Lung (tissue), 12 donors: ENCODE results near the gene TMEM167A. TPM values are rescaled to one million over a fixed set of nuclear protein-coding genes. Genes with fewer than 3 reads are reported as not detected.
A peak's percentile ranks its signal among the peaks of the same experiment; 100 is the strongest.

ENCODE experiments used
- ATAC-seq: fragments of 200-7000 bp; cut with Tn5 transposase; one replicate; pipeline ENCODE4 v1.9.1; 2020; ENCODE audit warnings: moderate number of reproducible peaks; ENCODE audit not compliant: insufficient read depth, low FRiP score
- DNase-seq, 3 donors: peaks; one replicate each; pipeline ENCODE4 v3.0.0-alpha.2; 2013 to 2017
- H3K27ac ChIP-seq, 2 donors: one replicate each; pipeline ENCODE4 v1.5.1; 2013; ENCODE audit warnings: mild to moderate bottlenecking in 2 of 2, moderate library complexity in 2 of 2, control low read depth in 1 of 2, inconsistent platforms in 1 of 2, low read depth in 1 of 2, low read length in 1 of 2
- H3K27me3 ChIP-seq, 3 donors: one replicate each; pipeline ENCODE4 v1.5.1; 2013; ENCODE audit warnings: low read length in 2 of 3; ENCODE audit not compliant: control insufficient read depth in 3 of 3, insufficient read depth in 3 of 3
- H3K36me3 ChIP-seq, 4 donors: one replicate each; pipeline ENCODE4 v1.5.1; 2013; ENCODE audit warnings: low read length in 4 of 4, mild to moderate bottlenecking in 1 of 4, moderate library complexity in 1 of 4; ENCODE audit not compliant: control insufficient read depth in 4 of 4, insufficient read depth in 4 of 4
- H3K4me1 ChIP-seq, 5 donors: one replicate each; pipeline ENCODE4 v1.5.1; 2013; ENCODE audit warnings: low read length in 5 of 5, mild to moderate bottlenecking in 2 of 5, moderate library complexity in 1 of 5; ENCODE audit not compliant: control insufficient read depth in 5 of 5, insufficient read depth in 5 of 5
- H3K4me3 ChIP-seq: one replicate; pipeline ENCODE4 v1.5.1; 2013; ENCODE audit warnings: mild to moderate bottlenecking, control low read depth, moderate library complexity
- H3K9ac ChIP-seq, 2 donors: one replicate each; pipeline ENCODE4 v1.5.1; 2013; ENCODE audit warnings: low read length in 2 of 2, control low read depth in 1 of 2; ENCODE audit not compliant: insufficient read depth in 1 of 2
- H3K9me3 ChIP-seq, 4 donors: one replicate each; pipeline ENCODE4 v1.5.1; 2013; ENCODE audit warnings: low read length in 3 of 4, mild to moderate bottlenecking in 1 of 4, moderate library complexity in 1 of 4; ENCODE audit not compliant: control insufficient read depth in 4 of 4, insufficient read depth in 3 of 4
- CTCF ChIP-seq: IDR thresholded peaks from 2 replicates; pipeline ENCODE4 v1.5.1; 2012; ENCODE audit warnings: mild to moderate bottlenecking; ENCODE audit errors: control extremely low read depth, extremely low read depth
- WGBS, 2 donors: extraction: QIAGEN DNeasy Blood & Tissue Kit; methylation state at CpG; one replicate each; pipeline ENCODE4 v1.1.7; 2013; 5-methylcytosine and 5-hydroxymethylcytosine counted together
- polyA plus RNA-seq, 2 donors: library from polyadenylated mRNA; stranded (reverse); fragments of 200-250 nt; gene quantifications; one replicate each; pipeline ENCODE4 v1.2.1, GENCODE V29; 2013
- total RNA-seq, 2 donors: library from RNA; depleted of rRNA in 1 of 2; stranded (reverse); fragments of >200 nt in 1 of 2; gene quantifications; one replicate each; pipeline ENCODE4 v1.2.1, GENCODE V29; 2014 to 2021
- donor health status: control.
- donor health status: control.
- donor health status: Bipolar disorder and iron deficiency.
- donor health status: healthy.
- donor health status: DM: yes; HTN: yes; CAD: no.

The TMEM167A gene
- total and polyA plus RNA-seq, 4 donors: 32.2 to 75.7 (median 63.5) TPM

GRCh38 chr5:83102364-83102980 is 25.3 kb upstream of the TMEM167A start:
- no peak for ATAC-seq
- TF ChIP-seq CTCF: no peak
- H3K9ac ChIP-seq: no peak overlapping the region

GRCh38 chr5:83101514-83101913 is 24.3 kb upstream of the TMEM167A start:
- Histone ChIP-seq H3K9ac (no peak overlapping the region), H3K4me3 (no peak overlapping the region), H3K27me3 (no peaks in the 10 kb centered on the region), H3K36me3 (no peaks in the 10 kb centered on the region), H3K27ac (no peak overlapping the region), H3K9me3 (no peaks in the 10 kb centered on the region), H3K4me1 (peaks cover 0 to 12% (median 7%) of the 10 kb centered on the region in 5 donors)
- WGBS, 2 donors: 90 to 94% methylated on average over 1 of the region's 1 CpG
- TF ChIP-seq CTCF: no peak
- ATAC-seq: no peak
- no peak for DNase-seq

More at GRCh38 chr5:83102364-83102980, 25.3 kb upstream of the TMEM167A start:
- Histone ChIP-seq H3K27ac (no peak overlapping the region), H3K36me3 (no peaks in the 10 kb centered on the region), H3K27me3 (no peaks in the 10 kb centered on the region), H3K9me3 (no peaks in the 10 kb centered on the region), H3K4me3 (no peak overlapping the region), H3K4me1 (peaks cover 0 to 12% (median 7%) of the 10 kb centered on the region in 5 donors)
- peak in 1 of 3 donors; percentile 34 for DNase-seq

GRCh38 chr5:83099445-83099844 is 22.3 kb upstream of the TMEM167A start:
- H3K27ac ChIP-seq: no peak overlapping the region
- peaks cover 0 to 12% (median 7%) of the 10 kb centered on the region in 5 donors for H3K4me1 ChIP-seq
- DNase-seq (no peak), ATAC-seq (no peak)
- peaks cover 0 to 1% (median 0%) of the 10 kb centered on the region in 4 donors for H3K9me3 ChIP-seq
- H3K4me3 ChIP-seq: no peak overlapping the region
- H3K27me3 ChIP-seq: no peaks in the 10 kb centered on the region
- TF ChIP-seq CTCF: no peak
- no peak overlapping the region for H3K9ac ChIP-seq
- WGBS, 2 donors: 71 to 96% methylated on average over 1 of the region's 1 CpG
- H3K36me3 ChIP-seq: no peaks in the 10 kb centered on the region

GRCh38 chr5:83099001-83099400 is 21.8 kb upstream of the TMEM167A start:
- ATAC-seq: no peak

More at GRCh38 chr5:83099001-83099400, 21.8 kb upstream of the TMEM167A start:
- Histone ChIP-seq H3K27ac (no peak overlapping the region), H3K4me3 (no peak overlapping the region), H3K27me3 (no peaks in the 10 kb centered on the region), H3K4me1 (peaks cover 0 to 12% (median 7%) of the 10 kb centered on the region in 5 donors), H3K36me3 (no peaks in the 10 kb centered on the region), H3K9ac (no peak overlapping the region), H3K9me3 (peaks cover 0 to 1% (median 0%) of the 10 kb centered on the region in 4 donors)
- no peak for DNase-seq
- no peak for TF ChIP-seq CTCF
